ENCODE data around the gene TBC1D22A. TPM values are rescaled to one million over a fixed set of nuclear protein-coding genes. Genes with fewer than 3 reads are reported as not detected.

Gene TBC1D22A
- total and polyA plus RNA-seq, 8 donors: 14.4 to 33.5 (median 15.7) TPM

- intact Hi-C loops (cut with DNase I): no loop called here
- DNase-seq: peak in 1 of 4 donors; percentile 17
Measured at GRCh38 chr22:47207846-47208554, 445.6 kb downstream of the TBC1D22A start.

DNA sequence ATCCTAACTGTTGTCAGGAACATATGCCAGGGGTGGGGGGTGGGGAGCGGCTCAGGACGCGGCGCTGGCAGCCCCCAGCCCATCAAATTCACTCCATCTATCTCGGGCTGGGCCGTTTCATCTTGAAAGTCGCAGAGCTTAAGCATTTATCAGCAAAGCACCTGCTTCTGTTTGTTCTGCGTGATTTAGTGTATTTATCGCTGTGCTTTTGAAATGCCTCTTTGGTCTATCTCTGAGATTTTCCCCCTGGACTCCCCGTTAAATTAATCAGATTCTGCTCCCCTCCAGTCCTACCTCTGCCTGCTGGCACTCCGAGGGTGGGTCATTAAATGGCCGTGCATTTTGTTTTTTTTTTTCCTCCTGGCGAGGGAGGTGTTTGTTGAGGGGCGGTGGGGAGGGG lies 446.2 kb downstream of the TBC1D22A start:
- no peak for DNase-seq
- ATAC-seq: no peak
- no peak for TF ChIP-seq CTCF (IDR thresholded peaks at IDR 0.05)
- H3K27me3 ChIP-seq: peaks cover 0 to 23% of the 10 kb centered on the region in 2 donors
- H3K9me3 ChIP-seq: no peaks in the 10 kb centered on the region
- intact Hi-C loops (cut with DNase I): no loop called here
- H3K4me3 ChIP-seq: no peak overlapping the region
- H3K4me1 ChIP-seq: no peaks in the 10 kb centered on the region
- H3K36me3 ChIP-seq: no peaks in the 10 kb centered on the region
- no peak overlapping the region for H3K27ac ChIP-seq

More at GRCh38 chr22:47207846-47208554, 445.6 kb downstream of the TBC1D22A start:
- Histone ChIP-seq H3K4me1 (no peaks in the 10 kb centered on the region), H3K27me3 (peaks cover 0 to 23% of the 10 kb centered on the region in 2 donors), H3K4me3 (no peak overlapping the region), H3K36me3 (no peaks in the 10 kb centered on the region), H3K9me3 (no peaks in the 10 kb centered on the region), H3K27ac (no peak overlapping the region)
- no peak for ATAC-seq
- TF ChIP-seq CTCF (IDR thresholded peaks at IDR 0.05): no peak

GRCh38 chr22:47209040-47209514 lies 446.6 kb downstream of the TBC1D22A start:
- no peak for TF ChIP-seq CTCF (IDR thresholded peaks at IDR 0.05)
- Histone ChIP-seq H3K27ac (no peak overlapping the region), H3K4me1 (no peaks in the 10 kb centered on the region), H3K4me3 (no peak overlapping the region), H3K9me3 (no peaks in the 10 kb centered on the region), H3K27me3 (peaks cover 0 to 21% of the 10 kb centered on the region in 2 donors), H3K36me3 (no peaks in the 10 kb centered on the region)
- no peak for ATAC-seq
- peak in 1 of 4 donors; percentile 17 for DNase-seq
- intact Hi-C loops (cut with DNase I): no loop called here

GRCh38 chr22:47209547-47210023 lies 447.1 kb downstream of the TBC1D22A start:
- no peaks in the 10 kb centered on the region for H3K36me3 ChIP-seq
- H3K27me3 ChIP-seq: peaks cover 0 to 18% of the 10 kb centered on the region in 2 donors
- DNase-seq (no peak), ATAC-seq (no peak)
- no peak overlapping the region for H3K27ac ChIP-seq
- TF ChIP-seq CTCF (IDR thresholded peaks at IDR 0.05): no peak
- no peaks in the 10 kb centered on the region for H3K4me1 ChIP-seq
- no peak overlapping the region for H3K4me3 ChIP-seq
- H3K9me3 ChIP-seq: no peaks in the 10 kb centered on the region
- intact Hi-C loops (cut with DNase I): no loop called here

- H3K36me3 ChIP-seq: no peaks in the 10 kb centered on the region
- no peak for TF ChIP-seq CTCF (IDR thresholded peaks at IDR 0.05)
Measured at GRCh38 chr22:47210112-47210657, 447.7 kb downstream of the TBC1D22A start.

More at GRCh38 chr22:47210112-47210657, 447.7 kb downstream of the TBC1D22A start:
- Histone ChIP-seq H3K27me3 (peaks cover 0 to 12% of the 10 kb centered on the region in 2 donors), H3K4me3 (no peak overlapping the region), H3K9me3 (no peaks in the 10 kb centered on the region), H3K4me1 (no peaks in the 10 kb centered on the region), H3K27ac (no peak overlapping the region)
- DNase-seq: peak in 1 of 4 donors; percentile 6
- no peak for ATAC-seq
- intact Hi-C loops (cut with DNase I): no loop called here

Measured in left lung (tissue), 10 donors.